ENCODE measurements around the gene DNAJC21. TPM values are rescaled to one million over a fixed set of nuclear protein-coding genes. Genes with fewer than 3 reads are reported as not detected.

DNAJC21 gene
- total RNA-seq, 1 donor from 2014 or later: 27.2 TPM

- DNase-seq (ENCODE audit: low read depth): no peak
- no peak overlapping the region for H3K4me3 ChIP-seq (ENCODE audit: low read depth, low read length)
- TF ChIP-seq CTCF (conservative IDR thresholded peaks at IDR 0.05; ENCODE audit: low read depth, low read length): no peak
Measured at GRCh38 chr5:34895641-34896419, 33.5 kb upstream of the DNAJC21 start.

DNA sequence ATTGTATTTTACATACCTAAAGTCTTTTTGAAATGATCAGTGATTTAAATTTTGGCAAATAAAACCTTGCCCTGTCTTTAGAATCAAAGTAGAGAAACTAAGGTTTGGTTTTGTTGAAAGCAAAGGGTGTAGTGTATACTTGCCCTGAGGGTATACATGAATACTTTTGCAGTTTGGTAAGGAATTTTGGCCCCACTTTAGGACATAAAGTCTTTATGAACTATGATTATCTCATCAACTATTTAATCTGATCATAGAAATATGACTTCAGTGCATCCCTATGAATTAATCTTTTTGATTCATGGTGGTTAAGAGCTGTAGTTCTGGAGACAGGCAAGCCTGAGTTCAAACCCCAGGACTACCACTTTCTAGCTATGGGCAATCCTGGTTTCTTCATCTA is 31.7 kb upstream of the DNAJC21 start:
- TF ChIP-seq CTCF (conservative IDR thresholded peaks at IDR 0.05; ENCODE audit: low read depth, low read length): no peak
- DNase-seq (ENCODE audit: low read depth): no peak

GRCh38 chr5:34898258-34898895 is 31.0 kb upstream of the DNAJC21 start:
- H3K4me3 ChIP-seq (ENCODE audit: low read depth, low read length): no peak overlapping the region
- peak; percentile 92 for TF ChIP-seq CTCF (conservative IDR thresholded peaks at IDR 0.05; ENCODE audit: low read depth, low read length)
- DNase-seq (ENCODE audit: low read depth): no peak

More for the DNA sequence above, 31.7 kb upstream of the DNAJC21 start:
- no peak overlapping the region for H3K4me3 ChIP-seq (ENCODE audit: low read depth, low read length)

GRCh38 chr5:34899066-34899465 is 30.3 kb upstream of the DNAJC21 start:
- no peak for DNase-seq (ENCODE audit: low read depth)
- H3K4me3 ChIP-seq (ENCODE audit: low read depth, low read length): no peak overlapping the region
- TF ChIP-seq CTCF (conservative IDR thresholded peaks at IDR 0.05; ENCODE audit: low read depth, low read length): no peak

GRCh38 chr5:34900652-34901051 is 28.7 kb upstream of the DNAJC21 start:
- H3K4me3 ChIP-seq (ENCODE audit: low read depth, low read length): no peak overlapping the region
- TF ChIP-seq CTCF (conservative IDR thresholded peaks at IDR 0.05; ENCODE audit: low read depth, low read length): no peak
- DNase-seq (ENCODE audit: low read depth): no peak

DNA sequence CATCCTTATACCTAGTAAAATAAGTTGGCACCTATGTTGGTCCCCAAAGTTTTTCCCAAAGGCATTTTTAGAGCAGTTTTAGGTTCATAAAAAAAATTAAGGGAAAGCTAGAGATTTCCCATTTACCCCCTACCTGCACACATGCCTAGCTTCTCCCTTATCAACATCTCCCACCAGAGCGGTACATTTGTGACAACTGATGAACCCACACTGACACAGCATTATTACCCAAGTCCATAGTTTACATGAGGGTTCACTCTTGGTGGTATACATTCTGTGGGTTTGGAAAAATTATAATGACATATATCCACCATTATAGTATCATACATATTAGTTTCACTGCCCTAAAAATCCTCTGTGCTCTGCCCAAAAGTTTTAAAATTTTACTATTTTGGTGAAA is 26.1 kb upstream of the DNAJC21 start:
- TF ChIP-seq CTCF (conservative IDR thresholded peaks at IDR 0.05; ENCODE audit: low read depth, low read length): no peak
- no peak overlapping the region for H3K4me3 ChIP-seq (ENCODE audit: low read depth, low read length)
- no peak for DNase-seq (ENCODE audit: low read depth)
